Activated gamma-delta T cell treated with anti-CD3 and anti-CD28 coated beads, Interleukin-2, amount 50 U/mL, for 16 hours (primary cell): ENCODE data around the gene BUD23.
"Not testable (repeated sequence)": the region's sequence is repeated elsewhere in the genome, so short reads cannot be mapped to it uniquely, and the experiment has no call there.

ENCODE experiments used
- DNase-seq: peaks from one replicate; pipeline ENCODE4 v3.0.0-alpha.2; 2020; ENCODE audit warnings: low read depth

Gene BUD23

DNA sequence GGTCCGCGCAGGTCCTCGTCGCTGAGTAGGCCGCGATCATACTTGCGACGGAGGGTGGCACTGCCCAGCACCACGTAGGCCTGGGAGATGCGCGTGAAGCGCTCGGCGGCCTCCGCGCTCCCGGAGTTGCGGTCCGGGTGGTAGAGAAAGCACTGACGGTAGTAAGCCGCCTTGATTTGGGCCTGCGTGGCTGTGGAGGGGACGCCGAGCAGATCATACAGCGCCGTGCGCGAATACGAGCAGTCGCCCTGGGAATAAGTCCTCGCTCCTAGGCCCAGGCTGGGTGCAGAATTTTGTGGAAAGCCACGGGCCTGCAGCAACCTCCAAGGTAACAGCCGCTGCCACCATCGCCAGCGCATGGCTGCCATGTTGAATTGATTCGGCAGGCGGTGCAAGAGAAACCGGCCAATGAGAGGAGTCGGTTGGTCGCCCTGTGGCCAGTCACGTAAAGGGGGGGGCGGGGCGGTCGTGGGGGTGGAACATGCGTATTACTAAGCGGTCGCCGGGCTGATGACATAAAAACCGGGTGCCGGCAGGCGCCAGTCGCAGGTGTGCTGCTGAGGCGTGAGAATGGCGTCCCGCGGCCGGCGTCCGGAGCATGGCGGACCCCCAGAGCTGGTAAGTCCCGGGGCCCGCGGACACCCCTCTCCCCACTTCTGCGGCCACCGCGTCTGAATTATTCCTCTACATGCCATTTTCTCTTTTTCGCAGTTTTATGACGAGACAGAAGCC lies at the start of gene BUD23, which contains the start of gene DNAJC30:
TSS of gene BUD23 (plus strand) at position 542 of the 732 bp plus-strand sequence. CDS start at position 571, 29 bp downstream.
TSS of gene DNAJC30 (minus strand) at position 398 of the 732 bp plus-strand sequence. CDS start at position 368, 30 bp downstream.
- DNase-seq = peak; percentile 95

DNA sequence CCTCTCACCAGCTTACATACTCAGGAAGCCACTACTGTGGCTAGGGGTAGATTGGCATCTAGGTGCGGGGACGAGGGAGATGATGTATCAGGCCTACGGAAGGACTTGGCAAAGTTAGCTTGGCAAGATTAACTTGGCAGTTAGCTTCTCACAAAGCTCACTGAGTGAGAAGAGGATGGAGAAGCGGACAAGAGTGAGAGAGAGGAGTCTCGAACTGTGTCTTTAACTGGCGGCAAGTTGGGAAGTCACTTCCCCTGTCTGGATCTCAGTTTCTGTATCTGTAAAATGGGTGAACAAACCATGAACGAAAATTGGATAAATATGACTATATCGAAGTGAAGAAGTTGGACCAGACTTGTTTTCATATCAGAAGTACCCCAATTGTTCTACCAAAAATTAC lies 49.6 kb upstream of the BUD23 start:
- DNase-seq = no peak

DNA sequence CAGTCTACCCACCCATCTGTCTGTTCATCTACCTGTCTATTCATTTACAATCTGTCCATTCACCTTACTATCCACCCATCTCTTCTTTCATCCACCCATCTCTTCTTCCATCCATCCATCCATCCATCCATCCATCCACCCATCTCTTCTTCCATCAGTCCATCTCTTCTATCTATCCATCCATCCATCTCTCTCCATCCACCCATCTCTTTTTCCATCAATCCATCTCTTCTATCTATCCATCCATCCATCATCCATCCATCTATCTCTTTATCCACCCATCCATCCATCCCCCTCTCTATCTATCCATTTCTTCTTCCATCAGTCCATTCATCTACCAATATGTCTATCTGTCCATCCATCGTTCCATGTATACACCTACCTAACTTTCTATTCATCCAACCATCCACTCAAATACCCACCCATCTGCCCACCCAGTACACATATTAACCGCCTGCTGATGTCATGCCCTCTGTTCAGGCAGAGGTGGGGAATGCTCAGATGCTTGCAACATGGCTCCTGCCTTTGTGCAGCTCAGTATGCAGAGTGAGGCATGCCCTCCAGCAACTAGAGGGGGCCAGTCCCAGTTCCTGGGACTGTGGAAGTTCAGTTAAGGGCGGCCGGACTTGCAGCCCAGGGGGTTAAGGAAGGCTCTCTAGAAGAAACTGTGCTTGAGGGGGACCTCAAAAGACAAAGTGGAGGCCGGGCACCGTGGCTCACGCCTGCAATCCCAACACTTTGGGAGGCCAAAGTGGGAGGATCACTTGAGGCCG lies 47.8 kb upstream of the BUD23 start:
- DNase-seq = no peak

DNA sequence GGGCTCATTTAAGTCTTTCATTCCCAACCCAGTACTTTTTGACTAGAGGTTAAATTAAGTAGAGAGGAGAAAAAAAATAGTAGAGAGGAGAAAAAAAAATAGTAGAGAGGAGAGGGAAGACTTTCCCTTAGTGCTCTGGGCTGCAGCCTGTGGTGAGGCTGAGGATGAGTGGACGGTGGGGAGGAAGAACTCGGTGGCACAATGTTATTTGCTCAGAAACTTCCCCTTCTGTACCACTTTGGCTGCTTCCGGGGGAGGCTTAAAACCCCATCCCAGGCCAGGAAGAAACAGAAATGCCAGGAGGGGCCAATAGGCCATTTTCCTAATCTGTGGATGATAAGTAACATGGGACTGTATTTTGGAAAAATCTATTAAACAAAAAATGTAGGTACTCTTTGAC lies 44.5 kb upstream of the BUD23 start:
- DNase-seq = no peak

DNA sequence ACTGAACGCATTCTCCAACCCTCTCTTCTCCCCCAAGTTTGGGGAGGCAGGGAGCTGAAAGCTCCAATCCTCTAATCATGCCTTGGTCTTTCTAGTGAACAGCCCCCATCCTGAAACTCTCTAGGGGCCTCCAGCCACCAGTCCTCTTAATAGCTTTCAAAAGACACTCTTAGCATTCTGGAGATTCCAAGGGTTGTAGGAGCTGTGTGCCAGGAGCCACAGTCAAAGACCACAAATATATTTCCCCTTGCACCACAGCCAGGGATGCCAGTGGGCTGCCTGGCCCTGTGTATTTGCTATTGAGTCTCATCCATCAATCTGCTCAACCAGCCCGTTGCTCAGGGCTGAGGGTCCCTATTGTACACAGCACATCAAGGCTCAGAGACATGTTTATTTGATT lies 40.6 kb upstream of the BUD23 start:
- DNase-seq = no peak

GRCh38 chr7:73644688-73645286 lies 38.6 kb upstream of the BUD23 start:
- DNase-seq = no peak

DNA sequence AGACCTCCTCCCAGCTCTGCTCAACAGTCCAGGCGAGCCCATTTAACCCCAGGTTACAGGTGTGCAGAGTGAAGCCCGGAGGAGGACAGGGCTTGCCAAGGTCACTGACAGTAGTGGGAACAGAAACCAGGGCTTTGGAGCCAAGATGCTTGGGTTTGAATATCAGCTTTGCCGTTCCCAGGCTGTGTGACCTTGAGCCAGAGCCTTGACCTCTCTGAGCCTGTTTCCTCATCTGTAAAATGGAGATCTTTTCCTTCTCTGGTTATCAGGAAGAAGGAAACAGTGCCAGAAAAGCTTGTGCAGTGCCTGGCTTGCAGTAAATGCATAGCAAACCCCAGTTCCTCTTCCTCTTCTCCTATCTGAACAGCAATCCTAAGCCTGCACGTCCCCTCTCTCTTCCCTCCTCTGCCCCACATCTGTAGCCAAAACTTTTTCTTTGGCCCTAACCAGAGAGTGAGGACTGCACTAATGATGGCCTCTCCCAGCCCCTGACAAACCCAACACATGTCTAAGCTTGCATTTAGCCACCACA lies 37.7 kb upstream of the BUD23 start:
- no peak for DNase-seq

DNA sequence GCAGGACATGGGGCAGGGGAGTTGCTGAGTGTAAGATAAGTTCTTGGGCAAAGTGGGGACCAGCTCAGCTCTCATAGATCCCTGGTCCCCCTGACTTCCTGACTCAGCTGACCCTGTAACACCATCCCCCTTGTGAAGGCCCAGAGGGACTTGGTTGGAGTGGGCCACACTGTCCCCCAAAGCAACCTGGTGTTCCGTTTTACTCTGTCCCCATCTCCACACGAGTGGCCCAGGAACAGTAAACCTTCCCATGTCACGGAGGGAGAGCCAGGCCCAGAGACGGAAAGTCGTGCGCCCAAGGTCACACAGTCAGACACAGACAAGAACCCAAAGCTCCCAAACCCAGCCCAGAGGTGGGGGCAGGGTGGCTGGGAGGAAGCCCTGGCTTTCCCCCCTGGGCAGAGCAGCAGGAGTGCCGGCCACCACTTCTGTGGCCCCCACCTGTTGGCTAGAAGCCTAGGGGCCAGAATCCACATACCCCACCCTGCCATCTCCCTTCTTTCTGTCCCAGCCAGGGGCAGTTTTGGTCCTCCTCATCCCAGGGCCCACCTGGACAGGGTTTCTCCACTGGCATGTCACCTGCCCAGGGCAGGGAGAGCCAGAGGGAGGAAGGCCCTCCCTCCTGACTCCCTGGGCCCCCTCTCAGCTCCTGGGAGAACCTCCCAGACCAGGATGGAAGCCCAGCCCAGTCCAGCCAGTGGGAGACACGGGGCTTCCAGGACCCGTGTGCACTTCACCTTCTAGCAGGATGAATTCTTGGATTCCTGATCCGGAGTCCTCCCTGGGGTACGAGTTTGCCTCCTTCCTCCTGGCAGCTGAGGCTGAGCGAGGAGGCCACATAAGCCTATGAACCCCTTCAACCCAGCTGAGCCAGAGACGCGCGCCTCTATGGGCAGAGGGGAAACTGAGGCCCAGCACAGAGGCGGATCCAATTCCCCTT lies 36.3 kb upstream of the BUD23 start:
- no peak for DNase-seq

DNA sequence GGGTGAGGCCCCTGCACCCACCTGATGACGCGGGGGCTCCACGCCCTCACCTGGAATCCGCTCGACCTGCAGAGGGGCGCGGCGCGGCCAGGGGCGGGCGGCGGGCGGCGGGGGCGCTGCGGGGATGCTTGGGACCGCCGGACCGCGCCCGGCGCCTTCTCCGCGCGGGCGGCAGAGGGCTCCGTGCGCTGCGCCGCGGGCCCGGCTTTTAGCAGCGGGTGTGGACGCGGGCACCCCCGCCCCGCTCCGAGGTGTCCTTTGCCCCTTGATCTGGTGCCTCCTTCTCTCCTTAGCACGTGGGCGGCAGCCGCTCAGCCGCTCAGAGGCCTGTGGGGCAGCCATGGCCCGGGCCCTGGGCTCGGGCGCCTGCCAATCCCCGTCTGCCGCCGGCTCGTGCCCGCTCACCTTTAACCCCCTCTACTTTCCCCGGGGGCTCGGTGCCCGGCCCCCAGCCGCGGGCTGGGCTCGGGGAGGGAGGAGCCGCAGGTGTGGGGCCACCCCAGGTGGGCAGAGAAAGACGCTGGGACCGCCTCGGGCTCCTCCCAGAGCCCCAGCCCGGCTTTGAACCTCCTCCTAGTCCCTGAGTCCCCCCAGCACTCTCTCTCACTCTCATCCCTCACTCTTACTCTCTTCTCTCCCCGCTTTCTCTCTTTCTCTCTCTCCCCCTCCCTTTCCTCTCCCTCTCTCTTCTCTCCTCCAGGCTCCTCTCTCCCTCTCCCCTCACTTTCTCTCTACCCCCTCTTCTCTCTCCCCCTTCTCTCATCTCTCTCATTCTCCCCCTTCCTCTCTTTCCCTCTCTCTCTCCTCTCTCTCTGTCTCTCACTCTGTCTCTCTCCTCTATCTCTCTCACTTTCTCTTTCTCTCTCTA lies 35.4 kb upstream of the BUD23 start:
- no peak for DNase-seq

DNA sequence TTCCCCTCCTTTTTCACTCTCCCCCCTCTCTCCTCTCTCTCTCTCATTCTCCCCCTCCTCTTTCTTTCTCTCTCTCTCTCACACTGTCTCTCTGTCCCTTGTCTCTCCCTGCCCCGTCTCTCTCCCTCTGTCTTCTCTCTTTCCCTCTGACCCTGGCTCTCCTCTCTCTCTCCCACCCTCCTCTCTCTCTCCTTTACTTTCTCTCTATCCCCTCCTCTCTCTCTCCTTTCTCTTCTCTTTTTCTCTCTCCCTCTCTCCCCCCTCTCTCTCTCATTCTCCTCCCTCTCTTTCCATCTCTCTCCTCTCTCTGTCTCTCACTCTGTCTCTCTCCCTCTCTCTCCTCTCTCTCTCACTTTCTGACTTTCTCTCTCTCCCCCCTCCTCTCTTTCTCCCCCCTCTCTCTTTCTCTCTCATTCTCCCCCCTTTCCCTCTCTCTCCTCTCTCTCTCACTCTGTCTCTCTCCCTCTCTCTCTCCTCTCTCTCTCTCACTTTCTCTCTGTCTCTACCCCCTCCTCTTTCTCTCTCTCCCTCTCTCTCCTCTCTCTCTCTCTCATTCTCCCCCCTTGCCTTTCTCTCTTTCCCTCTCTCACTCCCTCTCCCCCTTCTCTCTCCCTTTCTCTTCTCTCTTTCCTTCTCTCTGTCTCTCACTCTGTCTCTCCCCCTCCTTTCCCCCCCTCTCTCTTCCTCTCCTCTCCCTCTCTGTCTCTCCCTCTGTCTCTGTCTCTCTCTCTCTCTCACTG lies 34.6 kb upstream of the BUD23 start:
- no peak for DNase-seq

GRCh38 chr7:73649576-73649975 lies 33.8 kb upstream of the BUD23 start:
- no peak for DNase-seq

DNA sequence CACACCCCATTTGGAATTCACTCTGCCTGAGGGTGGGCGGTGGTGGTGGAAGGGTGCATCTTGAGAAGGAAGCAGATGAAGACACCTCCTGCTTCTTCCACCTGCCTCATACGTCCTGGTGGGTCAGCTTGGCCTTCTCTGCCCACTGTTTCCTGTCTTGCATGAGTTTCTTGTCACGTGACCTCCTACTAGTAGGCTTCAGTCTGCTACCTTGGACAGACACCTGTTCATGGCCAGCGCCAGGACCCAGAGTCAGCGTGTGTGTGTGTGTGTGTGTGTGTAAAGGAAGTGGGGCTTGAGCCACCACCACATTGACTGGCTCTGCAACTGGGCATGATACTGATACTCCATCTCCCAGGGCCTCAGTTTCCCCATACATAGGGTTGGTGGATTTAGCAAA lies 32.9 kb upstream of the BUD23 start:
- no peak for DNase-seq

GRCh38 chr7:73652541-73652949 lies 30.9 kb upstream of the BUD23 start:
- no peak for DNase-seq

GRCh38 chr7:73655309-73655708 lies 28.1 kb upstream of the BUD23 start:
- DNase-seq = not testable (repeated sequence)

DNA sequence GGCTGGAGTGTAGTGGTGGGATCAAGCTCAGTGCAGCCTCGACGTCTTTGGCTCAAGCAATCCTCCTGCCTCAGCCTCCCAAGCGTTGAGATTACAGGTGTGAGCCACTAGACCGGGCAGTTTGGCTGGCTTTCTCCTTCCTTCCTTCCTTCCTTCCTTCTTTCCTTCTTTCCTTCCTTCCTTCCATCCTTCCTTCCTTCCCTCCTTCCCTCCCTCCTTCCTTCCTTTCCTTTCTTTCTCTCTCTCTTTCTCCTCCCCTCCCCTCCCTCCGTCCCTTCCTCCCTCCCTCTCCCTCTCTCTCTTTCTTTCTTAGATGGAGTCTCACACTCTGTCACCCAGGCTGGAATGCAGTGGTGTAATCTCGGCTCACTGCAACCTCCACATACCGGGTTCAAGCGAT lies 23.4 kb upstream of the BUD23 start:
- DNase-seq = no peak

DNA sequence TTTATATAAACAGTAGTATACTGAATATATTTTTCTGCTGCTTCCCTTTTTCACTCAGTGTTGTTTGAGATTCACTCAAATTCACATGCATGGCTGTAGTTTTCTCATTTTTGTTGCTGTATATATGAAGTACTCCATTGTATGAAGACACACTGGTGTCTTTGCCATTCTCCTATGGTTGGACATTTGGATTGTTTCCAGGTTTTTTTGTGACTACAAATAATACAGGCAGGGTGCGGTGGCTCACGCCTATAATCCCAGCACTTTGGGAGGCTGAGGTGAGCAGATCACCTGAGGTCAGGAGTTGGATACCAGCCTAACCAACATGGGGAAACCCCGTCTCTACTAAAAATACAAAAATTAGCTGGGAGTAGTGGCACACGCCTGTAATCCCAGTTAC lies 22.8 kb upstream of the BUD23 start:
- not testable (repeated sequence) for DNase-seq

- DNase-seq = no peak
These were observed 20.4 kb upstream of the BUD23 start for GRCh38 chr7:73663033-73663432.

- DNase-seq = peak; percentile 89
These were observed 15.9 kb upstream of the BUD23 start, which contains the start of gene VPS37D for GRCh38 chr7:73667344-73668102. TSS of gene VPS37D (plus strand) at chr7:73667831. CDS start at chr7:73667959, 128 bp downstream.
